DND-41 (cell line): ENCODE measurements around the gene PHB1.
A peak's percentile ranks its signal among the peaks of the same experiment; 100 is the strongest.

Experiments
- EZH2 ChIP-seq: IDR thresholded peaks from 3 replicates; pipeline ENCODE4 v1.6.1; 2012; ENCODE audit warnings: borderline replicate concordance, low read depth, mild to moderate bottlenecking, moderate library complexity, low read length, inconsistent platforms; ENCODE audit not compliant: severe bottlenecking
- TF ChIP-seq, protein P1 (sequence below): IDR thresholded peaks from 2 replicates; pipeline ENCODE4 v1.5.1; 2012; ENCODE audit warnings: borderline replicate concordance, low read length, moderate library complexity, mild to moderate bottlenecking; ENCODE audit not compliant: poor library complexity, severe bottlenecking; ENCODE audit errors: extremely low read depth

DNA sequence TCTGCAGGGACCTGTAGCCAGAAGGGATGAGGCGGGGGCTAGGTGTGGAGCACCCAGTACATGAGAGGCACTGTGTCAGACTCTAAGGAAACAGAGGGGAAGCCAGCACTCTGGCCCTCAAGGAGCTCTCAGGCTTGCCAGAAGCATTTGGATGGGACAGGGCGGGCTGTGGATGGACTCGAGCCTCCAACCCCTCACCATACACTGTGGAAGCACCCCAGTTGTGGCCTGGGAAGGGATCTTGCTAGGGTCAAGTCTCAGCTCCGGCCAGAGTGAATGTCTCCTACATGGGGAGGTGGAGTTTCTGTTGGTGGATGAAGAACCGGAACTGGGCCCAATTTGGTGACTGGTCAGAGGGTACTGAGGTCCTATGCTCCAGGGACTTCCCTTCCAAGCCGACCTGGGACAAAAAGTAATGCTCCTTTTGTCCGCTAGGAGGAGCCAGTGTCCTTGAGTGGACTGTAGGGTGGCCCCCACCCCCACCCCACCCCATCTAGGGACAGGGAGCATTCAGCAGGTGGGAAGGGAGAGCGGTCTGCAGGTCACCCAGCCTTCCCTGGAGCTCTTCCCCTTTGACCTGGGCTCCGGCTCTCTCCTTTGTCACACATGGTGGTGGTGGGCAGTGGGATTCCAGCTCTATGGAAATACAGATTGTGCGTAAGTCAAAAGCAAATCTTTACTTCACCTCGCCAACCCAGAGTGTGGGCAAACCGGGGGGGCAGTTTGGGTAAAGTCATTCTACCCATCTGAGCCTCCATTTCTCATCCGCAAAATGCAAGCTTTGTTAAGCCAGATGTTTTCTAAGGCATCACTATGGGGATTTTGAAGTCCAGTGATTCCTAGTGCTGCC is 20.4 kb upstream of the PHB1 start:
- TF ChIP-seq, protein P1, sequence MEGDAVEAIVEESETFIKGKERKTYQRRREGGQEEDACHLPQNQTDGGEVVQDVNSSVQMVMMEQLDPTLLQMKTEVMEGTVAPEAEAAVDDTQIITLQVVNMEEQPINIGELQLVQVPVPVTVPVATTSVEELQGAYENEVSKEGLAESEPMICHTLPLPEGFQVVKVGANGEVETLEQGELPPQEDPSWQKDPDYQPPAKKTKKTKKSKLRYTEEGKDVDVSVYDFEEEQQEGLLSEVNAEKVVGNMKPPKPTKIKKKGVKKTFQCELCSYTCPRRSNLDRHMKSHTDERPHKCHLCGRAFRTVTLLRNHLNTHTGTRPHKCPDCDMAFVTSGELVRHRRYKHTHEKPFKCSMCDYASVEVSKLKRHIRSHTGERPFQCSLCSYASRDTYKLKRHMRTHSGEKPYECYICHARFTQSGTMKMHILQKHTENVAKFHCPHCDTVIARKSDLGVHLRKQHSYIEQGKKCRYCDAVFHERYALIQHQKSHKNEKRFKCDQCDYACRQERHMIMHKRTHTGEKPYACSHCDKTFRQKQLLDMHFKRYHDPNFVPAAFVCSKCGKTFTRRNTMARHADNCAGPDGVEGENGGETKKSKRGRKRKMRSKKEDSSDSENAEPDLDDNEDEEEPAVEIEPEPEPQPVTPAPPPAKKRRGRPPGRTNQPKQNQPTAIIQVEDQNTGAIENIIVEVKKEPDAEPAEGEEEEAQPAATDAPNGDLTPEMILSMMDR, result peak; percentile 77
- TF ChIP-seq EZH2, result no peak
